ENCODE measurements around the gene PIEZO2. TPM values are rescaled to one million over a fixed set of nuclear protein-coding genes. Genes with fewer than 3 reads are reported as not detected.

The PIEZO2 gene
- total RNA-seq, 4 donors from 2014 or later = 0.68 to 2.2 (median 1.1) TPM

DNA sequence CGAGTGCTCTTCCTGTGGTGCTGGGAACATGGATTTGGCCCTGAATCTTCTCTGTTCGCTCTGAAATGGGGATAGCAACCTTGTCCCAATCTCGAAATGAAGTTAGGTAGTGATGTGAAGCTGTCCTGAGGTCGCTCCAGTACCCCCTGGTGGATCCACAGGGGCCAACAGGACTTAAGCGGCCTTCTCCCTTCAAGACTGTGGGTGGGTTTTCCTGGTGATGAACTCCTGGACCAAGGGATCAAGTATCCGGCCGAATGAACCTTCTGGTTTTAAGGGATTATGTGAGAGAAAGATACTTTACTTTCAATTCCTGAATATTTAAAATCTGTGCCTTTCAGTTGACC lies 467.0 kb downstream of the PIEZO2 start:
- Histone ChIP-seq H3K4me3 (no peak overlapping the region), H3K36me3 (no peaks in the 10 kb centered on the region), H3K4me1 (no peaks in the 10 kb centered on the region), H3K27ac (no peak overlapping the region), H3K27me3 (no peaks in the 10 kb centered on the region), H3K9me3 (no peaks in the 10 kb centered on the region)
- 93% methylated on average over 6 of the region's 7 CpGs for WGBS
- TF ChIP-seq POLR2A (IDR thresholded peaks at IDR 0.05) = no peak
- no peak for TF ChIP-seq EP300 (IDR thresholded peaks at IDR 0.05)
- TF ChIP-seq POLR2AphosphoS5 (IDR thresholded peaks at IDR 0.05) = no peak
- TF ChIP-seq, protein P1, sequence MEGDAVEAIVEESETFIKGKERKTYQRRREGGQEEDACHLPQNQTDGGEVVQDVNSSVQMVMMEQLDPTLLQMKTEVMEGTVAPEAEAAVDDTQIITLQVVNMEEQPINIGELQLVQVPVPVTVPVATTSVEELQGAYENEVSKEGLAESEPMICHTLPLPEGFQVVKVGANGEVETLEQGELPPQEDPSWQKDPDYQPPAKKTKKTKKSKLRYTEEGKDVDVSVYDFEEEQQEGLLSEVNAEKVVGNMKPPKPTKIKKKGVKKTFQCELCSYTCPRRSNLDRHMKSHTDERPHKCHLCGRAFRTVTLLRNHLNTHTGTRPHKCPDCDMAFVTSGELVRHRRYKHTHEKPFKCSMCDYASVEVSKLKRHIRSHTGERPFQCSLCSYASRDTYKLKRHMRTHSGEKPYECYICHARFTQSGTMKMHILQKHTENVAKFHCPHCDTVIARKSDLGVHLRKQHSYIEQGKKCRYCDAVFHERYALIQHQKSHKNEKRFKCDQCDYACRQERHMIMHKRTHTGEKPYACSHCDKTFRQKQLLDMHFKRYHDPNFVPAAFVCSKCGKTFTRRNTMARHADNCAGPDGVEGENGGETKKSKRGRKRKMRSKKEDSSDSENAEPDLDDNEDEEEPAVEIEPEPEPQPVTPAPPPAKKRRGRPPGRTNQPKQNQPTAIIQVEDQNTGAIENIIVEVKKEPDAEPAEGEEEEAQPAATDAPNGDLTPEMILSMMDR (IDR thresholded peaks at IDR 0.05) = no peak
- DNase-seq (ENCODE audit: low spot score in 2 of 2) = no peak

DNA sequence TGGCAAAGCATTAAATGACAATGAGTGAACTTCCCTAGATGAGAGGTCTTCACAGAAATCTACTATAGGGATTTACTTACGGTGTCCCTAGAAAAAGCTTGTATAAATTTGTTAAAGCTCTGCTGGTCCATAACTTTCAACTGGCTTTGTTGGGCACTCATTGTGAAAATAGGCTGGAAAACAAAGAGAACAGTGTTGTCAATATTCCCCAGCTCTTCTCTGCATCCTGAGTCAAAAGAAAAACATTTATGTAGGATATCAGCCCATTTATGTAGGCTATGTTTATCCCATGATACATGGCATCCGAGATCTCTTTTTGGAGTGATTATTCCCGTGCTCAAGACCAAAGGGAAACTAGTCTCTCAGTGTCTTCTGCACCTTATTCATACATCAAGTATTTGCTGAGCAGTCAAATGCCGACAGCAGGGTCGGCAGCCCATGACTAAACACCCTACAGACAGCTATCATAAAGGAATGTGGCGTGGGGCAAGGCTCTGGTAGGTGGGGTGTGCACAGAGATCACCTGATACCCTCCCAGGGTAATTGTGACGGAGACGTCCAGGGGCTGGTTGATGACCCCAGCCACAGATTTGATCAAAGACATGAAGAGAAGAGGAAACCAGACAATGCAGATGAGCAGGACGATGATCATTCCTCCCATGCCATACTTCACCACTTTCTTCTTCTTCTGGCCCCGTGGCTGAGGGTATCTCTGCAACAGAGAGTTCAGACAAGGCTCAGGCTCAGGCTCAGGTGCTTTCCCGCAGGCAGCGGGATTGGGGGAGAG lies 467.6 kb downstream of the PIEZO2 start:
- no peak for DNase-seq (ENCODE audit: low spot score in 2 of 2)
- Histone ChIP-seq H3K27ac (no peak overlapping the region), H3K36me3 (no peaks in the 10 kb centered on the region), H3K27me3 (no peaks in the 10 kb centered on the region), H3K4me3 (no peak overlapping the region), H3K4me1 (no peaks in the 10 kb centered on the region), H3K9me3 (no peaks in the 10 kb centered on the region)
- WGBS = 93% methylated on average over 11 of the region's 12 CpGs
- TF ChIP-seq, protein P1 (IDR thresholded peaks at IDR 0.05) = no peak

DNA sequence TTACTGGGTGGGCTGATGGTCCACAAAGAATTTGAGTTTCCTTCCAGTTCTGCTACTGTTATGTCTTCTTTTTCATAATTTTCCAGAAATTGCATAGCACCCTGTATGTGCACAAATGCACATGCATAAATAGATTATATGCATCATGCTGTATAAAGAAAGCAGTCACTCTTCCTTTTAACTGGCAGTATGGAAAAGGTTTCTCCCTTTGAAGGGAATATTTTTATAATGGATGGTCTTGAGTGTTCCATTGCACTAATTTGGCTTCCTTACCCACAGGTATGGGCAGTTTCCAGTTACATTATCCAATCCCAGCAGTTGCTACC lies 469.1 kb downstream of the PIEZO2 start:
- DNase-seq (ENCODE audit: low spot score in 2 of 2) = no peak
- Histone ChIP-seq H3K36me3 (no peaks in the 10 kb centered on the region), H3K4me1 (no peaks in the 10 kb centered on the region), H3K4me3 (no peak overlapping the region), H3K9me3 (no peaks in the 10 kb centered on the region), H3K27me3 (no peaks in the 10 kb centered on the region), H3K27ac (no peak overlapping the region)
- TF ChIP-seq EP300 (IDR thresholded peaks at IDR 0.05) = no peak
- no peak for TF ChIP-seq POLR2AphosphoS5 (IDR thresholded peaks at IDR 0.05)
- no peak for TF ChIP-seq POLR2A (IDR thresholded peaks at IDR 0.05)
- TF ChIP-seq, protein P1 (IDR thresholded peaks at IDR 0.05) = no peak

DNA sequence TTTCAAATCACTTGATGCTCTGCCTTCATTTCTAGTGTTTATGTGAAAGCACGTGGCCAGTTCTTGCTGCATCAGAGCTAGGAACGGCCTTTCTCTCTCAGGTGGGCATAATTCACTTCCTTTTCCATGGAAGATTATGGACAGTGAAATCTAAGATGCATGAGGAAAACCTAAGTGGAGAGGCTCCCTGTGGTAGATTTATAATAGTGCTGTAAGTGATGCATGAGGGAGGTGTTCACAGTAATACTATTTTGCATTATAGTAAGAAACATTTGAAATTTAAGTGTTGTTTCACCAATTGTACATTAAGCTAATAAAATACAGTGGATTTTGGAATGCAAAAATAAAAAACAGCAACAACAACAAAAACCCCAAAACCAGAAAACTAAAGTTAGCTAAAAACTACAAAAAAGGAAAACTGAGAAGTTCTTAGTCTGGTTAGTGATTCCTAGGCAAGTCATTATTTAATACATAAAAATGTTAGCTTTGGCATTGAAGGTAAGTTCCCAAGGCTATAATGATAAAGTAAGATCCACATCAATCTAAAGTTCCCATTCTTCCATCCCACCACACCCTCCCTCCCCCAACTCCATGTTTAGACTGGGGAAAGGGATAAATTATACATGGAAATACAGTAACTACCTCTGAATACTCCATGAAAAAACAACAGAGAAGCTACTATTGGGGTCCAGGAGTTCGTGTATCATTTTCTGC lies 469.7 kb downstream of the PIEZO2 start:
- Histone ChIP-seq H3K27me3 (no peaks in the 10 kb centered on the region), H3K4me1 (no peaks in the 10 kb centered on the region), H3K27ac (no peak overlapping the region), H3K4me3 (no peak overlapping the region), H3K36me3 (no peaks in the 10 kb centered on the region), H3K9me3 (no peaks in the 10 kb centered on the region)
- TF ChIP-seq POLR2A (IDR thresholded peaks at IDR 0.05) (no peak), POLR2AphosphoS5 (IDR thresholded peaks at IDR 0.05) (no peak), EP300 (IDR thresholded peaks at IDR 0.05) (no peak)
- TF ChIP-seq, protein P1 (IDR thresholded peaks at IDR 0.05) = no peak
- WGBS = 82% methylated on average over 3 of the region's 3 CpGs
- no peak for DNase-seq (ENCODE audit: low spot score in 2 of 2)

DNA sequence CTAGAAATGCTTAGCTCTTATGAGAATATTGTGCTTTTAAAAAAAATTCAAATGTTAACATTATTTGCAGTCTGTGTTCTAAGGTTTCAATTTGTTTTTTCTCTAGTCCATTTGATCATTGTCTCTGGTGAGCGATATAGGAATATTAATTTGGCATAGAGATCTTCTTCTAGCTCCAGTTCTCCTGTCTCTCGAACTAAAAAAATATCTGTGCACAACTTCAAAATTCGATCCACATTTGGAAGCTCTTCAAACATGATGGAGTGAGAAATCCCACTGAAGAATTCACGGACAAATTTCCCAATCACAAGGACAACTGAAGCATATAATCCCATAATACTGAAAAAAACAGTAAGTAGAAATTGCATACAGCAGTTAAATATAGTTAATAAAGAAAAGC lies 477.9 kb downstream of the PIEZO2 start:
- no peaks in the 10 kb centered on the region for H3K36me3 ChIP-seq
- TF ChIP-seq POLR2AphosphoS5 (IDR thresholded peaks at IDR 0.05) = no peak
- H3K4me1 ChIP-seq = no peaks in the 10 kb centered on the region
- H3K9me3 ChIP-seq = no peaks in the 10 kb centered on the region
- no peak for DNase-seq (ENCODE audit: low spot score in 2 of 2)
- no peak overlapping the region for H3K4me3 ChIP-seq
- H3K27me3 ChIP-seq = no peaks in the 10 kb centered on the region
- no peak overlapping the region for H3K27ac ChIP-seq
- WGBS = 79% methylated on average over 4 of the region's 4 CpGs
